Lower leg skin (tissue), 4 donors: ENCODE measurements around the gene DVL1. TPM values are rescaled to one million over a fixed set of nuclear protein-coding genes. Genes with fewer than 3 reads are reported as not detected.

Source experiments
- DNase-seq, 2 donors: peaks; one replicate each; pipeline ENCODE4 v3.0.0-alpha.2; 2019; ENCODE audit warnings: low spot score in 2 of 2
- H3K4me3 ChIP-seq: fragments of 200-600 bp; sonication (generic); 2 replicates; pipeline ENCODE4 v1.5.1; 2017; ENCODE audit warnings: mild to moderate bottlenecking, low read depth; ENCODE audit not compliant: poor library complexity, severe bottlenecking
- POLR2A ChIP-seq, 2 donors: fragments of 450-650 bp; IDR thresholded peaks; one replicate each; pipeline ENCODE4 v1.6.1; 2016 to 2017; ENCODE audit warnings: antibody characterized with exemption in 2 of 2, mild to moderate bottlenecking in 1 of 2, moderate library complexity in 1 of 2
- WGBS, 2 donors: methylation state at CpG; one replicate each; pipeline ENCODE4 v1.1.5; 2018; 5-methylcytosine and 5-hydroxymethylcytosine counted together
- intact Hi-C: fragments of 100-400 bp; cut with DNase I; formaldehyde crosslinking; loops from one replicate; pipeline ENCODE4 v1.15.0; 2023; ENCODE audit warnings: low total_unique reads
- total RNA-seq, 4 donors: library from RNA; depleted of rRNA; stranded (reverse); fragments of >200 nt; gene quantifications; one replicate each; pipeline ENCODE4 v1.1.0, GENCODE V29; 2016
- TF ChIP-seq, protein P1 (sequence below), 3 donors: fragments of 450-650 bp; IDR thresholded peaks; one replicate each; pipeline ENCODE4 v1.5.1; 2016; ENCODE audit warnings: antibody characterized with exemption in 3 of 3, mild to moderate bottlenecking in 3 of 3, moderate library complexity in 2 of 3

The DVL1 gene
- total RNA-seq, 4 donors from 2014 or later, result 92.0 to 163 (median 113) TPM

GRCh38 chr1:1336931-1337792 is 12.1 kb downstream of the DVL1 start:
- WGBS, 2 donors, result 93 to 97% methylated on average over 31 to 32 of the region's 32 CpGs
- intact Hi-C loops, result no loop called here
- TF ChIP-seq, protein P1, sequence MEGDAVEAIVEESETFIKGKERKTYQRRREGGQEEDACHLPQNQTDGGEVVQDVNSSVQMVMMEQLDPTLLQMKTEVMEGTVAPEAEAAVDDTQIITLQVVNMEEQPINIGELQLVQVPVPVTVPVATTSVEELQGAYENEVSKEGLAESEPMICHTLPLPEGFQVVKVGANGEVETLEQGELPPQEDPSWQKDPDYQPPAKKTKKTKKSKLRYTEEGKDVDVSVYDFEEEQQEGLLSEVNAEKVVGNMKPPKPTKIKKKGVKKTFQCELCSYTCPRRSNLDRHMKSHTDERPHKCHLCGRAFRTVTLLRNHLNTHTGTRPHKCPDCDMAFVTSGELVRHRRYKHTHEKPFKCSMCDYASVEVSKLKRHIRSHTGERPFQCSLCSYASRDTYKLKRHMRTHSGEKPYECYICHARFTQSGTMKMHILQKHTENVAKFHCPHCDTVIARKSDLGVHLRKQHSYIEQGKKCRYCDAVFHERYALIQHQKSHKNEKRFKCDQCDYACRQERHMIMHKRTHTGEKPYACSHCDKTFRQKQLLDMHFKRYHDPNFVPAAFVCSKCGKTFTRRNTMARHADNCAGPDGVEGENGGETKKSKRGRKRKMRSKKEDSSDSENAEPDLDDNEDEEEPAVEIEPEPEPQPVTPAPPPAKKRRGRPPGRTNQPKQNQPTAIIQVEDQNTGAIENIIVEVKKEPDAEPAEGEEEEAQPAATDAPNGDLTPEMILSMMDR (IDR thresholded peaks at IDR 0.05), result no peak
- TF ChIP-seq POLR2A (IDR thresholded peaks at IDR 0.05), result no peak
- no peak overlapping the region for H3K4me3 ChIP-seq
- DNase-seq, result no peak

DNA sequence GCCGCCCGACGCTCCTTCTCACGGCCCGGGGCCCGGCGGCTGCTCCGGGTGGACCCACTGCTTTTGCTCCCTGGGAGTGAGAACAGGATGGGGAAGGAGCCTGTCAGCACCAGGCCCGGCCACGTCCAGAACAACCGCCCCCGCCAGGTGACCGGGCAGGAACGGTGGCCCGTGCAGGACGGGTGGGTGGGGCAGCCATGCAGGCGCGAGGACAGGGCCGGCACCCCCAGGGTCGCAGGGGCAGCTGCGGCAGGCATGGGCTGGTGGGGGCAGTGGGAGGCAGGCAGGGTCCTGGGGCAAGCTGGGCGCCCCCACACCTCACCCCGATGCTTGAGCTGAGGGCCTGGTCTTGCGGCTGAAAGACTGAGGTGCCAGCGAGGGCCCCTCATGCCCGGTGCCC is 12.8 kb downstream of the DVL1 start:
- intact Hi-C loops, result no loop called here
- DNase-seq, result no peak
- TF ChIP-seq, protein P1 (IDR thresholded peaks at IDR 0.05), result no peak
- no peak for TF ChIP-seq POLR2A (IDR thresholded peaks at IDR 0.05)
- no peak overlapping the region for H3K4me3 ChIP-seq
- 88 to 97% methylated on average over 11 to 20 of the region's 26 CpGs for WGBS, 2 donors

DNA sequence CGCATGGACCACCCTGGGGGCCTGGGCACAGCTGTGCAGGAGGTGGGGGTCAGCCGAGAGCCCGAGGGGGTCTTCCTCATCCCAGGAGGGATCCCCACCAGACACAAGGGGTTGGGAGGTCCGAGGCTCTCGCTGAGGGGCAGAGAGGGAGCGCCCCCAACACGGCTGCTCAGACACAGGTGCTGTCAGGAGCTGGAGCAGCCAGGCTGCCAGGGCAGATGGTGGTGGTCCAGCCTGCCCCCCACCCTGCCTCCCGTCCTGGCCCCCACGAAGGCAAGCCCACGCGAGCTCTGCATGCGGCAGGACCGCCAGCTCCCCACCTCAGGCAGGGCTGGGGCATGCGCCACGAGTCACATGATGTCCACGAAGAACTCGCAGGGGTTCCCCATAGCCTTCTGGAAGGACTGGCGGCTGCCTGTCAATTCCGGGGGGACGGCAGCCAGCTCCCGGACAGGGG is 13.4 kb downstream of the DVL1 start:
- intact Hi-C loops, result no loop called here
- 81 to 88% methylated on average over 6 to 9 of the region's 21 CpGs for WGBS, 2 donors
- H3K4me3 ChIP-seq, result no peak overlapping the region
- TF ChIP-seq, protein P1 (IDR thresholded peaks at IDR 0.05), result no peak
- no peak for TF ChIP-seq POLR2A (IDR thresholded peaks at IDR 0.05)
- no peak for DNase-seq

- WGBS, 2 donors, result 85% methylated on average over 16 of the region's 16 CpGs
- no peak for DNase-seq
- TF ChIP-seq, protein P1 (IDR thresholded peaks at IDR 0.05), result no peak
- TF ChIP-seq POLR2A (IDR thresholded peaks at IDR 0.05), result no peak
- intact Hi-C loops, result no loop called here
- H3K4me3 ChIP-seq, result no peak overlapping the region
Measured at GRCh38 chr1:1335283-1335682, 13.9 kb downstream of the DVL1 start.

DNA sequence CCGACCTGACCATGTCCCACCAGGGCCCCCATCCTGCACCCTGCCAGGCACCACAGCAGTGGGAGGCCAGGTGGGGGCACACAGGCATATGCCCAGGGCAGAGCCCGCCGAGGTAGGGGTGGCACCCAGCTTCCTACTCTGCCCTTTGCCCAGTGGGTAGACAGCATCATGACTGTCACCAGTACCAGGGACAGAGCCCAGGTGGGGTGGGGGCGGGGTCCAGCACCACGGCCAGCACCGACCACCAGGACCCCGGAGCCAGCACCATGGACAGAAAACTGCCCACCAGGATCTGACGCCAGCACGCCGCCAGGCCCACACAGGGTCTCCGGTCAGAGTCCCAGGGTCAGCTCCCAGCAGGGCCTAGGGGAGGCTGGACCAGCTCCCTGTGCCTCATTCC is 14.4 kb downstream of the DVL1 start:
- no peak overlapping the region for H3K4me3 ChIP-seq
- WGBS, 2 donors, result 66 to 92% methylated on average over 5 to 9 of the region's 11 CpGs
- DNase-seq, result no peak
- no peak for TF ChIP-seq POLR2A (IDR thresholded peaks at IDR 0.05)
- TF ChIP-seq, protein P1 (IDR thresholded peaks at IDR 0.05), result no peak
- intact Hi-C loops, result no loop called here
